CD4-positive, alpha-beta memory T cell (primary cell): ENCODE results near the gene PNMA6A. TPM values are rescaled to one million over a fixed set of nuclear protein-coding genes. Genes with fewer than 3 reads are reported as not detected.
A peak's percentile ranks its signal among the peaks of the same experiment; 100 is the strongest.
"Not testable (repeated sequence)": the region's sequence is repeated elsewhere in the genome, so short reads cannot be mapped to it uniquely, and the experiment has no call there.

Experiments used
- CTCF ChIA-PET: fragments of 350-600 bp; sonication (Branson Sonifier 250); formaldehyde crosslinking; loops from one replicate; lab custom pipeline; 2021; ENCODE audit warnings: inconsistent platforms; ENCODE audit not compliant: partially characterized antibody; lab: Charles Lee
- POLR2A ChIA-PET: fragments of 350-600 bp; sonication (Branson Sonifier 250); formaldehyde crosslinking; loops from one replicate; lab custom pipeline; 2021; ENCODE audit not compliant: partially characterized antibody; lab: Charles Lee
- DNase-seq, 5 donors: peaks; one replicate each; pipeline versions ENCODE4 v3.0.0 to v3.0.0-alpha.2; 2020 to 2022; ENCODE audit warnings: mixed read lengths in 1 of 5
- H3K27ac ChIP-seq: one replicate; pipeline ENCODE4 v1.7.0; 2013; ENCODE audit warnings: low read depth, low read length
- H3K27me3 ChIP-seq: 2 replicates; pipeline ENCODE4 v1.7.0; 2013; ENCODE audit warnings: mild to moderate bottlenecking, low read length, moderate library complexity; ENCODE audit not compliant: insufficient read depth
- H3K36me3 ChIP-seq: 2 replicates; pipeline ENCODE4 v1.7.0; 2013; ENCODE audit warnings: mild to moderate bottlenecking, low read length, moderate library complexity; ENCODE audit not compliant: insufficient read depth
- H3K4me1 ChIP-seq: 2 replicates; pipeline ENCODE4 v1.7.0; 2013; ENCODE audit warnings: mild to moderate bottlenecking, low read length, moderate library complexity; ENCODE audit not compliant: insufficient read depth
- H3K4me3 ChIP-seq, 2 donors: one replicate each; pipeline ENCODE4 v1.7.0; 2013; ENCODE audit warnings: low read length in 2 of 2, mild to moderate bottlenecking in 1 of 2
- H3K9me3 ChIP-seq, 2 donors: one replicate each; pipeline ENCODE4 v1.7.0; 2013; ENCODE audit warnings: low read length in 2 of 2, control low read depth in 1 of 2; ENCODE audit not compliant: control insufficient read depth in 1 of 2
- H3K27ac Mint-ChIP-seq, 7 donors: one replicate each; pipeline ENCODE4 v1.8.0; 2020 to 2021; ENCODE audit warnings: mixed read lengths in 7 of 7, mild to moderate bottlenecking in 6 of 7, inconsistent platforms in 3 of 7, moderate library complexity in 3 of 7
- H3K27me3 Mint-ChIP-seq, 2 donors: one replicate each; pipeline ENCODE4 v1.8.0; 2020 to 2021; ENCODE audit warnings: mixed read lengths in 2 of 2
- H3K36me3 Mint-ChIP-seq, 2 donors: one replicate each; pipeline ENCODE4 v1.8.0; 2020 to 2021; ENCODE audit warnings: mixed read lengths in 2 of 2, inconsistent platforms in 1 of 2, mild to moderate bottlenecking in 1 of 2
- H3K4me1 Mint-ChIP-seq, 4 donors: one replicate each; pipeline ENCODE4 v1.8.0; 2020 to 2021; ENCODE audit warnings: mixed read lengths in 4 of 4, mild to moderate bottlenecking in 1 of 4
- H3K4me3 Mint-ChIP-seq, 8 donors: one replicate each; pipeline ENCODE4 v1.8.0; 2020 to 2021; ENCODE audit warnings: mixed read lengths in 8 of 8, mild to moderate bottlenecking in 7 of 8, moderate library complexity in 6 of 8, inconsistent platforms in 3 of 8
- H3K9me3 Mint-ChIP-seq, 8 donors: one replicate each; pipeline ENCODE4 v1.8.0; 2020 to 2021; ENCODE audit warnings: mixed read lengths in 8 of 8, mild to moderate bottlenecking in 5 of 8, inconsistent platforms in 3 of 8, moderate library complexity in 1 of 8
- intact Hi-C: fragments of 100-400 bp; cut with micrococcal nuclease; formaldehyde crosslinking; loops from one replicate; pipeline ENCODE4 v1.15.1; 2023
- polyA plus RNA-seq, 2 donors: library from polyadenylated mRNA; unstranded; fragments of 300-500 nt; fragmentation: Illumina TruSeq; gene quantifications; one replicate each; pipeline ENCODE4 v1.2.3, GENCODE V29; 2021
- total RNA-seq, 2 experiments: library from RNA; stranded (reverse); gene quantifications; one replicate each; pipeline ENCODE4 v1.2.3, GENCODE V29; 2021

Gene PNMA6A
- total RNA-seq (under 1 TPM in 1 of 2 experiments, not detected in 1; 0.23 TPM), polyA plus RNA-seq (under 1 TPM in 1 of 2 donors, not detected in 1; 0.08 TPM)

DNA sequence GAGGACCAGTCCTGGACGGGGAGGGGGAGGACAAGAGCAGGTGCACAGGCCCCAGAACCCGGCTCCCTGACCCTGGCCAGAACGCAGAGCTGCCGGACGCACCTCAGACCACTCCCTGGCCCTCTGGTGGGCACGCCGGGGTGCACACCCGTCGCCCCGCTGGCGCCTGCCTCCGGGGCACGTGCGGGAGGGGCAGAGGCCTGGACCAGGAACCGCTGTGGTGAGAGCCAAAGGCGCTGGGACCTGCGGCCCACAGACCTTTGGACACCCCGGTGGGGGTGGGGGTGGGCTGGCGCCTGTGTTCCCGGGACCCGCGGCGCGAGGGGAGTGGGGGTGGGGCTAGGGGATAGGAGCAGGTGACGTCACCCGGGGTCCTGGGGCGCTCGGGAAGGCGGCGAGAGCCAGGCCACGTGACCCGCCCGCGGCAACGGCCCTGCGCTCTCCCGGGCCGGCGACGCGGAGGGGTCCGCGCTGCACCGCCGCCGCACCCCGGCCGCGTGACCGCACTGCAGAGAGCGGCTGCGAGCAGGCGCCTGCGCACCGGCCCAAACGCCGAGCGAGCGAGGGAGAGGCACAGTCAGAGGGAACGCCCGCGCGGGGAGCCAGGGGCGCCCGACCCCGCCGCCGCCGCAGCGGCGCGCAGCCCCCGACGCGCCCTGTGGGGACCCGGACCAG lies at the start of gene PNMA6A:
PNMA6A (plus strand) TSS at position 546 of the 675 bp plus-strand sequence. CDS start 609 bp downstream, outside the sequence.
- CTCF ChIA-PET, H3K4me3 Mint-ChIP-seq, H3K27ac ChIP-seq, H3K4me1 Mint-ChIP-seq, POLR2A ChIA-PET, H3K36me3 ChIP-seq, H3K27me3 ChIP-seq, DNase-seq, H3K9me3 ChIP-seq, H3K9me3 Mint-ChIP-seq, H3K4me3 ChIP-seq, intact Hi-C loops, H3K27ac Mint-ChIP-seq, H3K4me1 ChIP-seq, H3K36me3 Mint-ChIP-seq, H3K27me3 Mint-ChIP-seq: not testable (repeated sequence)

DNA sequence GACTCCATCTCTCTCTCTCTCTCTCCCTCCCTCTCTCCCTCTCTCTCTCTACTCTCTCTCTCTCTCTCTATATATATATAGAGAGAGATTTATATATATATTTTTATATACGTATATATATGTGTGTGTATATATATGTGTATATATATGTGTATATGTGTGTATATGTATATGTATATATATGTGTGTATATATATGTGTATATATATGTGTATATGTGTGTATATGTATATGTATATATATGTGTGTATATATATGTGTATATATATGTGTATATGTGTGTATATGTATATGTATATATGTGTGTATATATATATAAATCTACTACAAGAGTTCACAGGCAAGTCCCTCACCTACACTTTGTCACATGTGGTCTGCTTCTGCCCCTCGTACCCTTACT lies 45.8 kb upstream of the PNMA6A start:
- H3K27ac ChIP-seq, H3K27me3 ChIP-seq, H3K4me3 Mint-ChIP-seq, H3K9me3 ChIP-seq, intact Hi-C loops, H3K27me3 Mint-ChIP-seq, H3K9me3 Mint-ChIP-seq, H3K4me1 ChIP-seq, H3K36me3 Mint-ChIP-seq, POLR2A ChIA-PET, H3K4me1 Mint-ChIP-seq, DNase-seq, H3K4me3 ChIP-seq, CTCF ChIA-PET, H3K36me3 ChIP-seq: not testable (repeated sequence)
- H3K27ac Mint-ChIP-seq, result peak overlapping the region in 1 of 7 donors; percentile 77

DNA sequence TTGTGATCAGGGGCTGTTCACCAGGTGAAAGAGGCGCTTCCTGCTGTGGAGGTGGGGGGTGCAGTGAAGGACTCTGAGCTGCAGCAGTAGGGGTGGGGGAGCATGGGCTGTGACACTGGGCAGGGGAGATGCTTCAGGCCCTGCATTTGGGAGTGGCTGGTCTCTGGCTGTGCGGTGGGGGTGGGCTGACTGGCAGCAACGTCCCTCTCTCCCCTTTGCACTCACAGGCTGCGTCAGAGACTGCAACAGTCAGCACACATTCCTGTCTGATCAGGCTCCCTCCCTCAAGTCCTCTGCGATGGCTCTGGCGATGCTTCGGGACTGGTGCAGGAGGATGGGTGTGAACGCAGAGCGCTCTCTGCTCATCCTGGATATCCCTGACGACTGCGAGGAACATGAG lies 43.8 kb upstream of the PNMA6A start:
- H3K36me3 ChIP-seq, H3K27me3 Mint-ChIP-seq, H3K9me3 Mint-ChIP-seq, H3K4me1 ChIP-seq, H3K4me3 Mint-ChIP-seq, H3K36me3 Mint-ChIP-seq, H3K9me3 ChIP-seq, H3K4me3 ChIP-seq, CTCF ChIA-PET, intact Hi-C loops, DNase-seq, H3K27ac Mint-ChIP-seq, H3K27me3 ChIP-seq, POLR2A ChIA-PET, H3K27ac ChIP-seq: not testable (repeated sequence)
- H3K4me1 Mint-ChIP-seq, result peaks cover 0 to 13% (median 6%) of the 10 kb centered on the region in 4 donors

DNA sequence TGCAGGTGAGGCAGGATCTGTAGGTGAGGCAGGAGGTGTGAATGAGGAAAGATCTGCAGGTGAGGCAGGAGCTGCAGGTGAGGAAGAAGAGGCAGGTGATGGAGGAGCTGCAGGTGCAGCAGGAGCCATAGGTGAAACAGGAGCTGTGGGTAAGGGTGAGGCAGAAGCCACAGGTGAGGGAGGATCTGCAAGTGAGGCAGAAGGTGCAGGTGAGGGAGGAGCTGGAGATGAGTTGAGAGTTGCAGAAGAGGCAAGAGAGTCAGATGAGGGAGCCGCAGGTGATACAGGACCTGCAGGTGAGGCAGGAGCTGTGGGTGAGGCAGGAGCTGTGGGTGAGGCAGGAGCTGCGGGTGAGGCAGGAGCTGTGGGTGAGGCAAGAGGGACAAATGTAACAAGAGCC lies 43.1 kb upstream of the PNMA6A start:
- Histone ChIP-seq H3K4me1 (peaks cover 9% of the 10 kb centered on the region), H3K36me3 (no peaks in the 10 kb centered on the region), H3K27ac (no peak overlapping the region), H3K4me3 (no peak overlapping the region), H3K9me3 (no peaks in the 10 kb centered on the region), H3K27me3 (no peaks in the 10 kb centered on the region)
- ChIA-PET POLR2A (no interaction called here), CTCF (interaction anchor here (1.0 kb wide), 1 partner anchor 478 kb away, joined by 6 read pairs; no protein-coding TSS in a partner anchor)
- Mint-ChIP-seq H3K4me1 (peaks cover 0 to 19% (median 6%) of the 10 kb centered on the region in 4 donors), H3K9me3 (peaks cover 0 to 2% (median 0%) of the 10 kb centered on the region in 8 donors), H3K4me3 (no peak overlapping the region), H3K27ac (peak overlapping the region in 4 of 7 donors; percentile 64 to 81 (median 70)), H3K36me3 (no peaks in the 10 kb centered on the region), H3K27me3 (no peaks in the 10 kb centered on the region)
- intact Hi-C loops, result no loop called here
- DNase-seq, result no peak

DNA sequence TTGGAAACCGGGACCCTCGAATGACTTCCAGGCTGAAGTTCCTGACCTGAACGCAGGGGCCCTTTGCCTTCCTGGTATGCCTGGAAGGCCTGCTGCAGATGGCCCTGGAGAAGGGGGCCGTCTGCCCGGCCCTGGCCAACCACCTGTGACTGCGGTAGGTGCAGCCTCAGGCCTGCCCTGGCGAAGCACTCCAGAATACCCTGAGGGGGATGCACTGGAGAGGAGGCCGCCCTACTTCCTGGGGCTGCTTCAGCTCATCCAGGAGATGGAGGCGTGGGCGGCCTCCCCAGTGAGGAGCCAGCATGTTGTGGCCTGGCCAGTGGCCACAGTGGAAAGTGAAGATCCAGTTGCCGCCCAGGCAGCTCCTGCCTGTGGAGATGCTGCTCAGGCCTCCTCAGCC lies 42.4 kb upstream of the PNMA6A start:
- Histone ChIP-seq H3K4me3 (no peak overlapping the region), H3K4me1 (peaks cover 9% of the 10 kb centered on the region), H3K27ac (no peak overlapping the region), H3K9me3 (no peaks in the 10 kb centered on the region), H3K36me3 (no peaks in the 10 kb centered on the region), H3K27me3 (no peaks in the 10 kb centered on the region)
- H3K4me3 Mint-ChIP-seq, result no peak overlapping the region
- H3K9me3 Mint-ChIP-seq, result peaks cover 0 to 4% (median under 1%) of the 10 kb centered on the region in 8 donors
- H3K36me3 Mint-ChIP-seq, result no peaks in the 10 kb centered on the region
- H3K4me1 Mint-ChIP-seq, result peaks cover 0 to 24% (median 8%) of the 10 kb centered on the region in 4 donors
- ChIA-PET CTCF (interaction anchor here (1.0 kb wide), 1 partner anchor 477 kb away, joined by 6 read pairs; no protein-coding TSS in a partner anchor), POLR2A (no interaction called here)
- H3K27ac Mint-ChIP-seq, result no peak overlapping the region
- DNase-seq, result no peak
- intact Hi-C loops, result loop anchor here (5.0 kb wide), 1 partner anchor 88 kb away; no protein-coding TSS in a partner anchor
- no peaks in the 10 kb centered on the region for H3K27me3 Mint-ChIP-seq

DNA sequence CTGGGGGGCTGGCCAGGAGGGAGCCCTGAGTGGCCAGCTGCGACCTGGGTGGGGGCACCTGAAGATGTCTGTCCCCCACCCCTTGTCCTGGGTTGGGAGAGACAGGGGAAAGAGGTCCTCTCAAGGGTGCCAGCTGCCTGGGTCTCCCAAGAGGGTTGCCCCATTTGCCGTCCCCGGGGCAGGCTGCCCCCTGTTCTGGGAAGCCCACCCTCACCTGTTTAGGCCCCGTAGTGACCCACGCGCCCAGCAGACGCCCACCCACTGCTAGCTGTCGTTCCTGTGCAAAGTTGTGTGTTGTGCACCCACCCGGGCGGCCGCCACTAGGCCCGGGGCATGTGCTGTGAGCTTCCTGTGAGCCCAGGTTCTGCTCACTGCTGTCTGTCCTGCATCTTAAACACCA lies 41.5 kb upstream of the PNMA6A start:
- Histone ChIP-seq H3K27me3 (no peaks in the 10 kb centered on the region), H3K9me3 (no peaks in the 10 kb centered on the region), H3K4me1 (peaks cover 9% of the 10 kb centered on the region), H3K4me3 (no peak overlapping the region), H3K27ac (no peak overlapping the region), H3K36me3 (no peaks in the 10 kb centered on the region)
- H3K27ac Mint-ChIP-seq, result no peak overlapping the region
- peaks cover 0 to 4% of the 10 kb centered on the region in 2 donors for H3K36me3 Mint-ChIP-seq
- no peaks in the 10 kb centered on the region for H3K27me3 Mint-ChIP-seq
- CTCF ChIA-PET, result interaction anchor here (2.4 kb wide), 1 partner anchor 89 kb away, joined by 14 read pairs; no protein-coding TSS in a partner anchor
- peaks cover 0 to 4% (median under 1%) of the 10 kb centered on the region in 8 donors for H3K9me3 Mint-ChIP-seq
- peaks cover 0 to 24% (median 8%) of the 10 kb centered on the region in 4 donors for H3K4me1 Mint-ChIP-seq
- no peak for DNase-seq
- POLR2A ChIA-PET, result no interaction called here
- intact Hi-C loops, result loop anchor here (5.0 kb wide), 1 partner anchor 88 kb away; no protein-coding TSS in a partner anchor
- H3K4me3 Mint-ChIP-seq, result no peak overlapping the region

DNA sequence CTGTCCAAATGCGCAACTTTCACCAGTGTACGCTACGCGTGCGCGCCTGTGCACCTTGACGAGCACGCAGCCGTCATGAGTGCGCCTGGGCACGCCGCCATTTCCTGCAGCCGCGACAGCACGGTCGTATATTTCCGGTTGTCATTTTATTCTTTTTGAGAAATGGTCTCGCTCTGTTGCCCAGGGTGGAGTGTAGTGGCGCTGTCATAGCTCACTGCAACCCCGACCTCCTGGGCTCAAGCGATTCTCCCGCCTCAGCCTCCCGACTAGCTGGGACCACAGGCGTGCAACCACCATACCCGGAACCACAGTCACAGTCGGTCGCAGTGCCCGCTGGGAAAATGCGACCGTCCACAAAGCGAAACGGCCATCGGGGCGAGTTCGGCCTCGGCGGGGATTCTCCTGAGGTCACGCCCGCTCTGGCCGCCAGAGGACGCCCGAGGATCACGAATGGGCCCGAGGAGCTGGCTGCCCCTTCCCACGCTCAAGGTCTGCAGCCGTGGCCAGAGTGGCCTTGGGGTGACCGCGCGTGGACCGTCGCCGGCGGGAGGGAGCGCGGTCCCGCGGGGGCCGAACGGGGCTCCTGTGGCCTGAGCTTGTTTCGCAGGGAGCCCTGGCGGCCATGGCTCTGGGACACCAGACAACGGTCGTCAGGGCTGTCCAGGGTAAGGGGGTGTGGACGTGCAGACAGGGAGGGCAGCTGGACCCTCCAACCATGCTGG lies 39.7 kb upstream of the PNMA6A start:
- Histone ChIP-seq H3K36me3 (no peaks in the 10 kb centered on the region), H3K27ac (peak overlapping the region; percentile 52), H3K4me3 (peak overlapping the region in 1 of 2 donors; percentile 36), H3K27me3 (no peaks in the 10 kb centered on the region), H3K9me3 (no peaks in the 10 kb centered on the region), H3K4me1 (peaks cover 9% of the 10 kb centered on the region)
- POLR2A ChIA-PET, result interaction anchor here (0.6 to 1.9 kb wide), 10 partner anchors 43 to 1994 kb away, joined by 3 to 12 read pairs (median 4); partner anchors contain the start of genes FUNDC2 and ZNF275
- Mint-ChIP-seq H3K27me3 (no peaks in the 10 kb centered on the region), H3K4me3 (peak overlapping the region; percentile 83 to 91 (median 86)), H3K9me3 (peaks cover 0 to 6% (median under 1%) of the 10 kb centered on the region in 8 donors), H3K27ac (peak overlapping the region; percentile 79 to 94 (median 90)), H3K4me1 (peaks cover 0 to 24% (median 8%) of the 10 kb centered on the region in 4 donors), H3K36me3 (peaks cover 3 to 8% of the 10 kb centered on the region in 2 donors)
- peak; percentile 38 to 62 (median 57) for DNase-seq
- intact Hi-C loops, result loop anchor here (1.0 to 5.0 kb wide), 4 partner anchors 74 to 636 kb away; no protein-coding TSS in a partner anchor
- CTCF ChIA-PET, result interaction anchor here (0.6 to 2.4 kb wide), 17 partner anchors 13 to 896 kb away, joined by 3 to 37 read pairs (median 5); partner anchors contain the start of gene HAUS7
